Fibroblast of mammary gland (primary cell): Measurements from ENCODE around the gene PCDH20.
"Not testable (repeated sequence)": the region's sequence is repeated elsewhere in the genome, so short reads cannot be mapped to it uniquely, and the experiment has no call there.

Source experiments
- DNase-seq: peaks from one replicate; pipeline ENCODE4 v3.0.0-alpha.2; 2010; ENCODE audit warnings: low read depth
- H3K4me3 ChIP-seq: 2 replicates; pipeline ENCODE4 v1.5.1; 2011; ENCODE audit warnings: low read depth, mild to moderate bottlenecking, low read length, moderate library complexity; ENCODE audit not compliant: control insufficient read depth
- TF ChIP-seq, protein P1 (sequence below): conservative IDR thresholded peaks from 2 replicates; pipeline ENCODE4 v1.5.1; 2011; ENCODE audit warnings: low read depth, low read length, inconsistent platforms; ENCODE audit not compliant: control insufficient read depth, insufficient read depth

PCDH20 gene

DNA sequence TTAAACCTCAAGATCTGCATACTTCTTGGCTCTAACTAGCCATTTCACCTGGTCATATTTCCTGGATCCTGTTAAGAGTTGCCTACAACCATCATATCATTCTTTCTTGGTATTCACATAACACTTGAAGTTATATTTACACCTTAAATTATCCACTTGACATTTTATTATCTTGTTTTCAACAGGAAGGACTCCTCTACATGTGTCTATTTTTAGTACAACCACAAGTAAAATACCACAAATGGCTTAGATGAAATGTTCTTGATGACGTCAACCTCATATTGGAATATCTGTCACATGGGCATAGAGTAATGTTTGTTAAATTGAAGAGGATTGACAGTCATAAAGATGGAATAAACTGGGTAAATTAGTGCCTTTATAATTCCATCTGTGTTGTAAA is 9.4 kb downstream of the PCDH20 start:
- TF ChIP-seq, protein P1, sequence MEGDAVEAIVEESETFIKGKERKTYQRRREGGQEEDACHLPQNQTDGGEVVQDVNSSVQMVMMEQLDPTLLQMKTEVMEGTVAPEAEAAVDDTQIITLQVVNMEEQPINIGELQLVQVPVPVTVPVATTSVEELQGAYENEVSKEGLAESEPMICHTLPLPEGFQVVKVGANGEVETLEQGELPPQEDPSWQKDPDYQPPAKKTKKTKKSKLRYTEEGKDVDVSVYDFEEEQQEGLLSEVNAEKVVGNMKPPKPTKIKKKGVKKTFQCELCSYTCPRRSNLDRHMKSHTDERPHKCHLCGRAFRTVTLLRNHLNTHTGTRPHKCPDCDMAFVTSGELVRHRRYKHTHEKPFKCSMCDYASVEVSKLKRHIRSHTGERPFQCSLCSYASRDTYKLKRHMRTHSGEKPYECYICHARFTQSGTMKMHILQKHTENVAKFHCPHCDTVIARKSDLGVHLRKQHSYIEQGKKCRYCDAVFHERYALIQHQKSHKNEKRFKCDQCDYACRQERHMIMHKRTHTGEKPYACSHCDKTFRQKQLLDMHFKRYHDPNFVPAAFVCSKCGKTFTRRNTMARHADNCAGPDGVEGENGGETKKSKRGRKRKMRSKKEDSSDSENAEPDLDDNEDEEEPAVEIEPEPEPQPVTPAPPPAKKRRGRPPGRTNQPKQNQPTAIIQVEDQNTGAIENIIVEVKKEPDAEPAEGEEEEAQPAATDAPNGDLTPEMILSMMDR = no peak
- no peak overlapping the region for H3K4me3 ChIP-seq
- no peak for DNase-seq

GRCh38 chr13:61396121-61396520 is 19.5 kb downstream of the PCDH20 start:
- no peak for DNase-seq
- TF ChIP-seq, protein P1 = no peak
- no peak overlapping the region for H3K4me3 ChIP-seq

GRCh38 chr13:61391426-61391825 is 24.2 kb downstream of the PCDH20 start:
- H3K4me3 ChIP-seq = no peak overlapping the region
- TF ChIP-seq, protein P1 = no peak
- DNase-seq = no peak

DNA sequence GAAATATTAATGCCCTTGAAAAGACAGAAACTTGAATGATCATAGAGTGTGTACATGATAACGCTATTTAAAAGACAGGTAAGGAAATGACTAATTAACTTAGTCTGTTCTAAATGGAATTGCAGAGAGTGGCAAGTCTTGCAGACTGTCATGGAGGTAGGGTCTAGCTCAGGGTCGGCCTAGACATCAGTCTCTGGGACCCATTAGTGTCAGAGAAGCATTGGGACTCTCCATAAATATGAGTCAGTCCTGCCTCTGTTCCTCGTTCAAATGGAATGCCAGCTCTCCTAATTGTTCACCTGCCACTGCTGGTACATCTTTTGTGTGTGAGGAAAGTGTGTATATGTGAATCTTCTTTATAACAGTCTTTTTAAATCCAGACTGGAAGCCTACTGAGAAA is 28.0 kb downstream of the PCDH20 start:
- H3K4me3 ChIP-seq = no peak overlapping the region
- no peak for DNase-seq
- TF ChIP-seq, protein P1 = no peak

DNA sequence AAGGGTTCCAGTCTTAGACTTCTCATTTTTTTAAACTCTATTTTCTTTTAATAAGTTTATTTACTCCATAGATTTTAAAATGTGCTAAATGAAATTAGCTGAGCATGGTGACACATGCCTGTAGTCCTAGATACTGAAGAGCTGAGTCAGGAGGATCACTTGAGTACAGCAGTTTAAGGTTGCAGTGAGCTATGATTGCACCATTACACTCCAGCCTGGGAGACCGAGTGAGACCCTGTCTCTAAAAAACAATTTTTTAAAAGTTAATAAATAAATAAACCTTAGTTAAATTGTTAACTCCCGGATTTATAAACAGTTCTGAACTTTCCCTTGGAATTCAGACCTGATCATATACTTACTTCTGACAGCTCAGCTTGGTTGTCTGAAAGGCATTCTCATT is 32.5 kb downstream of the PCDH20 start:
- TF ChIP-seq, protein P1 = no peak
- DNase-seq = no peak
- H3K4me3 ChIP-seq = no peak overlapping the region

DNA sequence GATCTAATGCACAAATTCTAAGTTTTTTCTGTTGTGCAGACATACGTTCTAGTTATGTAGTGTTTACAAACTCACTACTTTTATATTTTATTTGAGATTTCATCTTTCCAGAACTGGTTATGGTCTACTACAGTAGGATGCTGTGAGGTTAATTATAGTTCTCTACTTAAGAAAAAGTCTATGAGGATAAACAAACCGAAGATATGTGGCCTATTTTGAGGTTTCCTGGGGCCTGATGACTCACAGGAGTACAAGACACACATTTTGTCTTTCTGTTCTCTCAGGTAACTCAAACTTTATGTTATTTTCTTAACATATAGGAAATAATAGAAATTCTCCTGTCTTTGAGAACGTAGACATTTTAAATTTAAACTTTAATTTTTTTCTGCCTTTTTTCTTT is 45.1 kb downstream of the PCDH20 start:
- H3K4me3 ChIP-seq = no peak overlapping the region
- no peak for DNase-seq
- TF ChIP-seq, protein P1 = no peak

GRCh38 chr13:61364690-61365089 is 51.0 kb downstream of the PCDH20 start:
- DNase-seq, H3K4me3 ChIP-seq: not testable (repeated sequence)
